ENCODE data around the gene ATG9A. TPM values are rescaled to one million over a fixed set of nuclear protein-coding genes. Genes with fewer than 3 reads are reported as not detected.

Gene ATG9A
- total RNA-seq, 2 donors from 2014 or later: 38.8 to 78.8 TPM

DNA sequence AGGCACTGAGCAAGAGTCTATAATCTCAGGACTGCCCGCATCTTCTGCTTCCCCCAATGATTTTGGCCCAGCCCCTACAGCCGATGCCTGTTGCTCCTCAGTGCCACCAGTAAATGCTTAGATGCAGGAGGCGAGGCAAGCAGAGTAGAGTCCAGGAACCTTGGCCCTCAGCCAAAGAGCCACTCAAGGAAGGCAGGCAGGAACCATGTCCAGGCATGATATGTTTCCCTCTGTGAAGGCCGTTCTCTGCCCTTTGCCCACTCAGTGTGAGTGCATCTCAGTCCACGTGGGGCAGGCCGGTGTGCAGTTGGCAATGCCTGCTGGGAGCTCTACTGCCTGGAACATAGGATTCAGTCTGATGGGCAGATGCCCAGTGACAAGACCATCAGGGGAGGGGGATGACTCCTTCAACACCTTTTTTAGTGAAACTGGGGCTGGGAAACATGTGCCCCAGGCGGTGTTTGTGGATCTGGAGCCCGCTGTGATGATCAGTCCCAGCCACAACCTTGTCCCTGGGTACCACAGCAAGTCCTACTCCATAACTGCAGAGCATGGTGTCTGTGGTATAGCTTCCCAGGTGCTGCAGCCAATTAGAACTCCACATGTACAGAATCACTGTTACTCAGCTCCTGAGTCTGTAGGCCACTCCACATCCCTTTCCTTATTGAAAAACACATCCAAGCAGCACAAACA, 40.1 kb upstream of the ATG9A start:
- H3K4me3 ChIP-seq: no peak overlapping the region
- H3K36me3 ChIP-seq: no peaks in the 10 kb centered on the region
- intact Hi-C loops (cut with DNase I): no loop called here
- no peaks in the 10 kb centered on the region for H3K27me3 ChIP-seq (replicated peaks; ENCODE audit: insufficient read depth)
- H3K27ac ChIP-seq: no peak overlapping the region
- H3K4me1 ChIP-seq (replicated peaks): no peaks in the 10 kb centered on the region
- no peak for DNase-seq (ENCODE audit: low spot score)
- 38% methylated on average over 8 of the region's 8 CpGs for whole genome bisulfite sequencing
- TF ChIP-seq, protein P1, sequence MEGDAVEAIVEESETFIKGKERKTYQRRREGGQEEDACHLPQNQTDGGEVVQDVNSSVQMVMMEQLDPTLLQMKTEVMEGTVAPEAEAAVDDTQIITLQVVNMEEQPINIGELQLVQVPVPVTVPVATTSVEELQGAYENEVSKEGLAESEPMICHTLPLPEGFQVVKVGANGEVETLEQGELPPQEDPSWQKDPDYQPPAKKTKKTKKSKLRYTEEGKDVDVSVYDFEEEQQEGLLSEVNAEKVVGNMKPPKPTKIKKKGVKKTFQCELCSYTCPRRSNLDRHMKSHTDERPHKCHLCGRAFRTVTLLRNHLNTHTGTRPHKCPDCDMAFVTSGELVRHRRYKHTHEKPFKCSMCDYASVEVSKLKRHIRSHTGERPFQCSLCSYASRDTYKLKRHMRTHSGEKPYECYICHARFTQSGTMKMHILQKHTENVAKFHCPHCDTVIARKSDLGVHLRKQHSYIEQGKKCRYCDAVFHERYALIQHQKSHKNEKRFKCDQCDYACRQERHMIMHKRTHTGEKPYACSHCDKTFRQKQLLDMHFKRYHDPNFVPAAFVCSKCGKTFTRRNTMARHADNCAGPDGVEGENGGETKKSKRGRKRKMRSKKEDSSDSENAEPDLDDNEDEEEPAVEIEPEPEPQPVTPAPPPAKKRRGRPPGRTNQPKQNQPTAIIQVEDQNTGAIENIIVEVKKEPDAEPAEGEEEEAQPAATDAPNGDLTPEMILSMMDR (IDR thresholded peaks at IDR 0.05): no peak
- no peak for TF ChIP-seq POLR2AphosphoS5 (IDR thresholded peaks at IDR 0.05)
- TF ChIP-seq POLR2A (IDR thresholded peaks at IDR 0.05): no peak
- no peaks in the 10 kb centered on the region for H3K9me3 ChIP-seq

DNA sequence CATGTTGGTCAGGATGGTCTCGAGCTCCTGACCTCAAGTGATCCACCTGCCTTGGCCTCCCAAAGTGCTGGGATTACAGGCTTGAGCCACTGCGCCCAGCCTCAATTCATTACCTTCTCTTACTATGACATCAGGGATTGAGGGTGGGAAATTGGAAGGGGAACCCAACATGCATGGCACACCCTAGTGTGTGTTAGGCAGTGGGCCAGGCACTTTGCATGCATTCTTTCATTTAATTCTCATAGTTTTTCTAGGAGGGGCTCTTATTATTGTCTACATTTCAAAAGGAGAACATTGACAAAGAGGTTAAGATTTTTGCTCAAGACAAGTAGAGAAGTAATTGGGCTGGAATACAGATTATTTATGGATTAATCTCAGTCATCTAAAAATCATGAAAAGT, 38.9 kb upstream of the ATG9A start:
- Histone ChIP-seq H3K36me3 (no peaks in the 10 kb centered on the region), H3K27ac (no peak overlapping the region), H3K4me3 (no peak overlapping the region), H3K4me1 (replicated peaks) (no peaks in the 10 kb centered on the region), H3K27me3 (replicated peaks; ENCODE audit: insufficient read depth) (no peaks in the 10 kb centered on the region), H3K9me3 (no peaks in the 10 kb centered on the region)
- WGBS: 98% methylated on average over 2 of the region's 2 CpGs
- no peak for TF ChIP-seq POLR2A (IDR thresholded peaks at IDR 0.05)
- no peak for TF ChIP-seq POLR2AphosphoS5 (IDR thresholded peaks at IDR 0.05)
- TF ChIP-seq, protein P1 (IDR thresholded peaks at IDR 0.05): no peak
- intact Hi-C loops (cut with DNase I): no loop called here
- no peak for DNase-seq (ENCODE audit: low spot score)

DNA sequence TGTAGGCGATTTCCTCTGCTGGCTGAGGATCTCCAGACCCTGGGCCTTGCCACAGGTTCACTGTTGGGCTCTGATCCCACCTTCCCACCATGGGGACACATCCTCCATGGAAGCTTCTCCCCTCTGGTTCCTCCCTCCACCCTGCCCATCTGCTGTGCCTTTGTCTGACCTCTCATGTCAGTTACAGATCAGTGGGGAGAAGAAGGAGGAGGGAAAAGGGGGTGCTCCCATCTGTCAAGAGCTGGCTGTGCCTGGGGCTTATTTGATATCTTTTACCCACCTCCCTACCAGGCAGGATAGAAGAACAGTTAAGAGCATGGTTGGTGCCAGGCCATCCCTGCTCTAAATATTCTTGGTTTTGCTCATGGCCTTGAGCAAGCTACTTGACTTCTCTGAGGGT, 37.5 kb upstream of the ATG9A start:
- Histone ChIP-seq H3K4me3 (no peak overlapping the region), H3K27me3 (replicated peaks; ENCODE audit: insufficient read depth) (no peaks in the 10 kb centered on the region), H3K4me1 (replicated peaks) (no peaks in the 10 kb centered on the region), H3K27ac (no peak overlapping the region), H3K36me3 (no peaks in the 10 kb centered on the region), H3K9me3 (no peaks in the 10 kb centered on the region)
- DNase-seq (ENCODE audit: low spot score): no peak
- 100% methylated on average over 1 of the region's 1 CpG for WGBS
- TF ChIP-seq POLR2AphosphoS5 (IDR thresholded peaks at IDR 0.05) (no peak), POLR2A (IDR thresholded peaks at IDR 0.05) (no peak)
- TF ChIP-seq, protein P1 (IDR thresholded peaks at IDR 0.05): no peak
- intact Hi-C loops (cut with DNase I): no loop called here

DNA sequence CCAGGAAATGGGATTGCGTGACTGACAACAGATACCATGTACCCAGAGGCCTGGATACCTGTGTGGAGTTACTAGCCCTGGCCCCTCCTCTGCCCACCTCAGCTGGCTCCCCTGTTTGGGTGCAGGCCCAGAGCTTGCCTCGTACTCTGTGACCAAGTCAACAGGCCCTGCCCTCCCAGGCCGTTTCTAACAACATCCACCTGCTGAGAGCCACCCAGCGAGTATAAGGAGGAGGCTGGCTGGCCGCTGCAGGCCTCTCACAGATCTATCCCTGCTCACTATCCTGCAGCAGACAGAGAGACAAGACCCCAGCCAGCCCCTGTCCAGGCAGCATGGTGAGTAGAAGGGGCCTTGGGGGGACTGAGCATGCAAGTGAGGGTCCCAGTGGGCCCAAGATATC, 36.8 kb upstream of the ATG9A start:
- TF ChIP-seq POLR2A (IDR thresholded peaks at IDR 0.05) (no peak), POLR2AphosphoS5 (IDR thresholded peaks at IDR 0.05) (no peak)
- TF ChIP-seq, protein P1 (IDR thresholded peaks at IDR 0.05): no peak
- intact Hi-C loops (cut with DNase I): no loop called here

More for the DNA sequence above, 36.8 kb upstream of the ATG9A start:
- no peak overlapping the region for H3K27ac ChIP-seq
- no peak overlapping the region for H3K4me3 ChIP-seq
- no peaks in the 10 kb centered on the region for H3K36me3 ChIP-seq
- H3K4me1 ChIP-seq (replicated peaks): no peaks in the 10 kb centered on the region
- 63% methylated on average over 5 of the region's 5 CpGs for WGBS
- no peak for DNase-seq (ENCODE audit: low spot score)
- H3K27me3 ChIP-seq (replicated peaks; ENCODE audit: insufficient read depth): no peaks in the 10 kb centered on the region
- no peaks in the 10 kb centered on the region for H3K9me3 ChIP-seq
